GM18909 (cell line): ENCODE data around the gene TRPM2.
"Not testable (repeated sequence)": the region's sequence is repeated elsewhere in the genome, so short reads cannot be mapped to it uniquely, and the experiment has no call there.

Experiments used
- ATAC-seq: cut with Tn5 transposase; IDR thresholded peaks from one replicate; pipeline ENCODE4 v1.9.1; 2021; ENCODE audit warnings: mild to moderate bottlenecking; ENCODE audit not compliant: unreplicated experiment, poor library complexity

Gene TRPM2

GRCh38 chr21:44390886-44391285, 37.5 kb downstream of the TRPM2 start:
- ATAC-seq = no peak

GRCh38 chr21:44391345-44392091, 38.1 kb downstream of the TRPM2 start:
- ATAC-seq = no peak

- ATAC-seq = no peak
Observed at GRCh38 chr21:44392185-44392584, 38.8 kb downstream of the TRPM2 start.

GRCh38 chr21:44392916-44393315, 39.5 kb downstream of the TRPM2 start:
- ATAC-seq = no peak

- no peak for ATAC-seq
Observed at GRCh38 chr21:44394733-44395132, 41.3 kb downstream of the TRPM2 start.

- no peak for ATAC-seq
Observed at GRCh38 chr21:44395260-44395659, 41.8 kb downstream of the TRPM2 start.

GRCh38 chr21:44396803-44397202, 43.4 kb downstream of the TRPM2 start:
- ATAC-seq = not testable (repeated sequence)

GRCh38 chr21:44397431-44398031, 44.1 kb downstream of the TRPM2 start:
- no peak for ATAC-seq

- no peak for ATAC-seq
Observed at GRCh38 chr21:44398499-44398898, 45.1 kb downstream of the TRPM2 start.

GRCh38 chr21:44399151-44399954, 45.9 kb downstream of the TRPM2 start:
- no peak for ATAC-seq

GRCh38 chr21:44399955-44400790, 46.8 kb downstream of the TRPM2 start:
- no peak for ATAC-seq

- no peak for ATAC-seq
Observed at GRCh38 chr21:44400791-44401385, 47.5 kb downstream of the TRPM2 start.

GRCh38 chr21:44401386-44402160, 48.2 kb downstream of the TRPM2 start:
- no peak for ATAC-seq

- no peak for ATAC-seq
Observed at GRCh38 chr21:44402323-44403105, 49.1 kb downstream of the TRPM2 start.

- ATAC-seq = no peak
Observed at GRCh38 chr21:44403106-44404020, 49.9 kb downstream of the TRPM2 start.

- not testable (repeated sequence) for ATAC-seq
Observed at GRCh38 chr21:44404482-44404881, 51.1 kb downstream of the TRPM2 start.
